Measurements from ENCODE around the gene BEST1.

BEST1 gene

GRCh38 chr11:61916737-61917333 lies 33.3 kb upstream of the BEST1 start:
- DNase-seq, result no peak

- no peak for DNase-seq
Measured at GRCh38 chr11:61917334-61918109, 32.6 kb upstream of the BEST1 start, which contains the start of gene RAB3IL1. Gene RAB3IL1 (minus strand): TSS chr11:61917566. CDS start chr11:61917367, 199 bp downstream.

DNA sequence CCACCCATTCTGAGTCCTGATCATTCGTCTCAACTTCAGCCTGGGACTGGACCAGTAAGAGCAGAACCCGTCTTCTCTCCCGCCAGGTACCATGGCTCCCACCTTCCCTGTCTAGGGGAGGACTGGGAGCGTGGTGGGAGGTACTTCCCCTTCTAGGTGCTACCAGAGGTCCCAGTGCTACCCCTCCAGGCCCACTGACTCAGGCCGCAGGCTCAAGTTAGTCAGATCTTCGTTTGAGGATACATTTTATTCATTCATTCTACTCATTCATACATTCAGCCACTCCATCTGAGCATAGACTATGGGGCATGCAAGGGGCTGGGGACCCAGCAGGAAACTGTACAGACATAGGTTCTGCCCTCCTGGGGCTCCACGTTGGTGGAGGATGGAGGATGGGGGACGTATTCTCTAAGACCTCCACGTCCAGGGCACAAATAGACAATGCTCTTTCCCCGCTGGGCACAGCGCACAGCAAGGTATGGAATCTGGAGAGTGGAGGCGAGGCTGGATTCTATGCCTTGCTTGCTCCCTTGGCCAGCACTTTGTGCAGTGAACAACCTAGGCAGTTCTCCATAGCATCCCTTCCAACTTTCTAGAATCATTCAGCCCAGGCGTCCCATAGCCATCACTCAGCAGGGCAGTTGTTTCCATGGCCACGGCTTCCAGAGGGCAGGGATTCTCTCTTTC lies 31.8 kb upstream of the BEST1 start:
- DNase-seq, result no peak

- no peak for DNase-seq
Measured at GRCh38 chr11:61918938-61919704, 31.0 kb upstream of the BEST1 start.

GRCh38 chr11:61919705-61920631 lies 30.2 kb upstream of the BEST1 start:
- DNase-seq, result no peak

DNA sequence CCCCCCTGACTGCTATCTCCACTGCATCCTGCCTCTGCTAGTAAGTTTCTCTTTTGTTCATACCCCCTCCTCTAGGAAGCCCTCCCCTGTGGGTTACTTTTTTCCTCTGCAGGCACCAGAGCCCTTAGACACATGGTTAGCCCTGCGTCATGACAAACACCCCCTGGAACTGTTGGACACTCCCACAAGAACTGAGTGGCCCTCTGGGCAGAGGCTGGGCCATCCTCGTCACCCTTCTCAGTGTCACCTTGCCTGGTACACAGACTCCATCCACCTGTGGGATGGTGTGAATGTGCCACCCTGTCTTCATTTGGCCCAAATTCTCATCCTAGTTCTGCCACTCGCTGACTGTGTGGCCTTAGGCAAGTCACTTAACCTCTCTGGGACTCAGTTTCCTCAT lies 28.7 kb upstream of the BEST1 start:
- no peak for DNase-seq

DNA sequence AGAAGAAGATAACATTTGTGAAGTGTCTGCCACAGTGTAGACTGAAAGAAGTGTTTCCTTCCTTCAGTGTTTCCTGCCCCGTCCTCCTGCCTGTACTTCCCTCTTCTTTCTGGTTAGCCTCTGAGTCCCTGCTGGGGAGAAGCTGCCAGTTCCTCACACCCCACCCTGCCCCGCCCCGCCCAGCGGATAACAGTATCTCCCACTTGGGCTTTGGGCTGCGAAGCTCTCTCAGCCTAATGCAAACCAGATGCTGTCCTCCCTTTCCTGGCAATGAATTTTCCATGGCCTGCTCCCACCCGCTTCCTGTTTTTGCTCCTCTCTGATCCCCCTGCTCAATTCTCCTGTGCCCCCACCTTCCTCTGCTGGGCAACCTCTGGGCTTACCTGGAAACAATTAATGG lies 27.6 kb upstream of the BEST1 start:
- DNase-seq, result no peak

DNA sequence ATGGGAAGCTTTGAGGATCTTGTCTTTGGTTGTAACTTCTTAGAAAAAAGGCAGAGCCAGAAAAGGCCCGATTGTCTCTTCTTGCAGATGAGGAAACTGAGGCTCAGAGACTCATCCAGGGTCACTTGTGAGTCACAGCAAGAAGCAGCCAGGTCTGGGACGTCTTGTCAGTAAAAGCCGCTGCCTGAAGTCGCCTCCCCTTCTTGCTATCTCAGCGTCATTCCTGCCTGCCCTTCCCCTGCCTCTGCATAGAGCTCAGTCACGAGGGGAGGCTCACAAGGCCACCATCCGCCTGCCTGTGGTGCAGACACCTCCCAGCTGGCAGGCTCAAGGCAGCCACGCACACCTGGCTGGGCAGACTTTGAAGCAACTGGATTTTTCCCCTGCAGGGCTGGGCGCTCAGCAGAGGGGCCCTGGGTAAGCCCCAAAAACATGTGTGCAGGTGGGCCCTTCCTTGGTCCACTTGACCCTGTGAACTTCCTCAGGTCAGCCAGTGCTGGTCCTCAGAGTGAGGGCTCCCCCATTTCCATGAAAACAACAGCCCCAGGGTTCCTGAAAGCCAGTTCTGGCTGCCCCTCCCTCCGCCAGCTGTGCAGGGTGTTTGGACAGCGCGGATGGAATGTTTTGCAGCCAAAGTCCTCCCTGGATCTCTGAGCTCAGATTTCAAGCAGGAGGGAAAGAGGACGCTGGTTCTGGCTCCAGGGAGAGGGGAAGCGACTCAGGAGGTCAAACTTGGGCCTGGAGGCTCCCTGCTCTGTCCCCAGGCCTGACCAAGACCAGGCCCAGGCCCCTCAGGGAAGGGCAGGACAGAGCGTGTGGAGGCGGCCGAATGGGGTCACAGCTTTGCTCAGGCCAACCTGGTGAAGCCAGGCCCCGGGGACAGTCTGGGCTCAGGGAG lies 26.7 kb upstream of the BEST1 start:
- no peak for DNase-seq

DNA sequence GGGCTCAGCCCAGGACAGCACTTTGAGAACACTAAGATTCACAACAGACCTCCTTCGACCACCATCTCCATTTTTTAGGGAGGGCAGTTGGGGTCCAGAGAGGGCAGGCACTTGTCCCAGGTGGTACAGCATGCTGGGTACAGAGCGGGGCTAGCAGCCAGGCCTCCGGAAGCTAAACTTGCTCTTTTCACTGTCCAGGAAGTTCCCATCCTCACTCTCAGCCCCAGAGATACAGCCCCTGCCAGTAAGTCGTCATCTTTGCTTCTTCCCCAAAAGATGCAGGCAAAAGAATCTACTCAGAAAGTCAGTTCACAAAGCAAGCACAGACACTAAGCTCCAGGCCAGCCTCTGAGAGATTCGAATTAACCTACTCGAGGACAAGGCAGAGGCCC lies 26.1 kb upstream of the BEST1 start:
- no peak for DNase-seq

- no peak for DNase-seq
Measured at GRCh38 chr11:61925736-61926135, 24.4 kb upstream of the BEST1 start.

DNA sequence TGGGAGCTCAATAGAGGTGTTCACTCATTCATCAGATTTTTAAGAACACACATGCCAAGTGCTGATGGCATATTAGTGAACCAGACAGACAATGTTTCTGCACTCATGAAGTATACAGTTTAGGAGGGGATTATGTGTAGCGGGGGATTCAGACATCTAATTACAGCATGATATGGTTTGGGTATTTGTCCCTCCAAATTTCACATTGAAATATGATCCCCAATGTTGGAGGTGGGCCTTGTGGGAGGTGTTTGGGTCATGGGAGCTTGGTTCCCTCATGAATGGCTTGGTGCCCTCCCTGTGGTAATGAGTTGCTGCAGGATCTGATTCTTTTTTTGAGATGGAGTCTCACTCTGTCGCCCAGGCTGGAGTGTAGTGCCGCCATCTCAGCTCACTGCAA lies 23.9 kb upstream of the BEST1 start:
- DNase-seq, result no peak

- DNase-seq, result no peak
Measured at GRCh38 chr11:61927501-61927900, 22.6 kb upstream of the BEST1 start.

- DNase-seq, result no peak
Measured at GRCh38 chr11:61928606-61929005, 21.5 kb upstream of the BEST1 start.

DNA sequence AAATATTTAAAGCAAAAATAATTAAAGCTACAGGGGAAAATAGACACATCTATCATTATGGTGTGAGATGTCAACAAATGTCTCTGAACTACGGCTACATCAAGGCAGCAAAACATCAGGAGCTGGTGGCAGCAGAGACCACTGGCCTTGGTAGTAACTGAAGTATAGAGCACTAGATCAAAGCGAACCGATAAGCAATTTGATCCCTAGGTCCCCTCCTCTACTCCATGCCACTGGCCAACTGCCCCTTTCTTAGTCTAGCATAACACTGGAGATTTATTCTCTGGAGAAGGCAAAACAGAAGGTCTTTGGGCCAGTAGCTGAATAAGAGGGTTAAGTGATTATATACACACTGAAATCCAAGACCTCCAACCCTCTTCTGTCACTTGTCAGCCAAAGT lies 19.2 kb upstream of the BEST1 start:
- DNase-seq, result no peak

DNA sequence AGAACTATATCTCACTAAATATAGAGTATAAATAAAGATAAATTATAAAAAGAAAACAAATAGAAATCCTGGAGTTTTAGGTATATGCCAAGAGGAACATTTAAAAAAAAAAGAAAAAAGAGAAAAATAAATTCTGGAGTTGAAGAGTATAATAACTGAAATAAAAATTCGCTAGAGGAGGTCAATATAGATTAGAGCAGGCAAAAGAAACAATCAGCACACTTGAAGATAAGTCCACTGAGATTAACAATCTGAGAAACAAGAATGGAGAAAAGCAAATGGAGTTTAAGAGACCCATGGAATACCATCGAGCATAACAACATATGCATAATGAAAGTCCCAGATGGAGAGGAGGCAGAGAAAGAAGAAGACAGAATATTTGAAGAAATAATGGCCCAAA lies 14.3 kb upstream of the BEST1 start:
- DNase-seq, result no peak

- no peak for DNase-seq
Measured at GRCh38 chr11:61940466-61940865, 9.7 kb upstream of the BEST1 start.

GRCh38 chr11:61945191-61945590 lies 5.0 kb upstream of the BEST1 start:
- DNase-seq, result no peak

- no peak for DNase-seq
Measured at GRCh38 chr11:61946894-61947293, 3.3 kb upstream of the BEST1 start.

GRCh38 chr11:61947486-61948210 lies 2.5 kb upstream of the BEST1 start:
- DNase-seq, result peak; percentile 25

DNA sequence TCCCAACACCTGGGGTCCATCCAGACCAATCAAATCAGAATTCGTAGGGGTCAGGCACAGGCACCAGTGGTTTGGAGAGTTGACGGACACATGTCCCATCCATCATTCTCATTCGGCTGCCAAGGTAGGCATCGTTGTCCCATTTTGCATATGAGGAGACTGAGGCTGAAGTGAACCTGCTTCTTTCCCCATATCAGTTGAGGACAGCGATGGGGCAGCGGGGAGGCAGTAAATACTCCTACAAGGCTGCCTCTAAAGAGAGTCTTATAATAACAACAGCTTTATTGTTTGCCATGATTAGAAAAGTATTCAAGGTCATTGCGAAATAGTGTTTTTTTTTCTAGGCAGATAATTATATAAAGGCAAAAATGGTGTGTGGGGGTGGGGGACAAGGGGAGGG lies 1.6 kb upstream of the BEST1 start:
- no peak for DNase-seq
